Panc1 (cell line): ENCODE results near the gene SLC6A6. TPM values are rescaled to one million over a fixed set of nuclear protein-coding genes. Genes with fewer than 3 reads are reported as not detected.

Source experiments
- ATAC-seq: fragments of 200-7000 bp; cut with Tn5 transposase; 2 replicates; pipeline ENCODE4 v1.9.1; 2020; ENCODE audit warnings: mild to moderate bottlenecking, moderate library complexity
- BruUV-seq: library from RNA; stranded (reverse); fragments of 400-500 nt; replicated peaks from 2 replicates; lab custom pipeline; 2021; lab: Mats Ljungman, UMichigan
- CTCF ChIA-PET: fragments of 300-600 bp; sonication (Branson Sonifier 250); formaldehyde crosslinking; loops from one replicate; lab custom pipeline; 2022; ENCODE audit warnings: antibody characterized with exemption; lab: Charles Lee
- POLR2A ChIA-PET: fragments of 300-600 bp; sonication (Branson Sonifier 250); formaldehyde crosslinking; loops from one replicate; lab custom pipeline; 2022; ENCODE audit warnings: antibody characterized with exemption; lab: Charles Lee
- DNase-seq: peaks from one replicate; pipeline ENCODE4 v3.0.0-alpha.2; 2010; ENCODE audit warnings: low read depth, low spot score
- H3K27ac ChIP-seq: 2 replicates; pipeline ENCODE4 v1.5.1; 2011; ENCODE audit warnings: mild to moderate bottlenecking, low read length, inconsistent platforms
- H3K27me3 ChIP-seq: fragments of 200-500 bp; sonication (Bioruptor generic); 2 replicates; pipeline ENCODE4 v1.6.0; 2014; ENCODE audit warnings: low read length, inconsistent platforms; ENCODE audit not compliant: control insufficient read depth, insufficient read depth
- H3K36me3 ChIP-seq: fragments of 200-500 bp; sonication (Bioruptor generic); 2 replicates; pipeline ENCODE4 v1.5.1; 2014; ENCODE audit warnings: inconsistent platforms, mild to moderate bottlenecking, low read length, moderate library complexity; ENCODE audit not compliant: control insufficient read depth, insufficient read depth
- H3K4me1 ChIP-seq: 2 replicates; pipeline ENCODE4 v1.5.1; 2011; ENCODE audit warnings: inconsistent platforms, mild to moderate bottlenecking, low read length, moderate library complexity; ENCODE audit not compliant: control insufficient read depth, insufficient read depth
- H3K4me3 ChIP-seq, 2 experiments: 2 replicates each; pipeline ENCODE4 v1.5.1; 2011 to 2012; ENCODE audit warnings: low read depth in 2 of 2, low read length in 2 of 2, mild to moderate bottlenecking in 2 of 2, inconsistent platforms in 1 of 2, moderate library complexity in 1 of 2
- H3K9me3 ChIP-seq: fragments of 200-500 bp; sonication (Bioruptor generic); 2 replicates; pipeline ENCODE4 v1.5.1; 2014; ENCODE audit warnings: low read depth, mild to moderate bottlenecking, inconsistent platforms, low read length, moderate library complexity; ENCODE audit not compliant: control insufficient read depth, insufficient read depth
- CTCF ChIP-seq: fragments of 450-650 bp; IDR thresholded peaks from 2 replicates; pipeline ENCODE4 v1.5.1; 2017; ENCODE audit warnings: mild to moderate bottlenecking
- POLR2AphosphoS5 ChIP-seq: IDR thresholded peaks from 2 replicates; pipeline ENCODE4 v1.6.1; 2012; ENCODE audit warnings: mild to moderate bottlenecking, low read depth, low read length, moderate library complexity
- REST ChIP-seq, 2 experiments: IDR thresholded peaks; 2 replicates each; pipeline ENCODE4 v1.6.1; 2011 to 2012; ENCODE audit warnings: low read depth in 2 of 2, control low read depth in 1 of 2, low read length in 1 of 2, mild to moderate bottlenecking in 1 of 2, moderate library complexity in 1 of 2; ENCODE audit not compliant: insufficient read depth in 1 of 2
- SIN3A ChIP-seq: IDR thresholded peaks from 2 replicates; pipeline ENCODE4 v1.6.1; 2012; ENCODE audit warnings: low read depth, mild to moderate bottlenecking, low read length, moderate library complexity, borderline replicate concordance; ENCODE audit not compliant: insufficient read depth
- TCF7L2 ChIP-seq: IDR thresholded peaks from 2 replicates; pipeline ENCODE4 v1.6.1; 2011; ENCODE audit warnings: mild to moderate bottlenecking, low read depth, low read length, inconsistent platforms
- in situ Hi-C: cut with HindIII; loops from 2 replicates; pipeline ENCODE4 v1.10.0; 2016; ENCODE audit warnings: low sequenced_read_pairs, low pct_unique_long_range_greater_than_20kb
- intact Hi-C: fragments of 100-400 bp; cut with micrococcal nuclease; formaldehyde crosslinking; loops from one replicate; pipeline ENCODE4 v1.10.0; 2022; ENCODE audit not compliant: unreplicated experiment
- total RNA-seq: library from RNA; stranded (reverse); gene quantifications from one replicate; pipeline ENCODE4 v1.2.1, GENCODE V29; 2021; ENCODE audit not compliant: unreplicated experiment

Gene SLC6A6
- total RNA-seq, 1 experiment from 2014 or later, result 61.0 TPM

GRCh38 chr3:14451844-14452739 is 49.7 kb downstream of the SLC6A6 start:
- intact Hi-C loops (loop anchor here (10.0 kb wide), 1 partner anchor 47 kb away; the partner anchor contains the start of gene SLC6A6), in situ Hi-C loops (no loop called here)
- no TSS peak for BruUV-seq
- DNase-seq (no peak), ATAC-seq (peak; percentile 67)
- ChIA-PET POLR2A (no interaction called here), CTCF (interaction anchor here (1.8 kb wide), 1 partner anchor 248 kb away, joined by 7 read pairs; no protein-coding TSS in a partner anchor)
- Histone ChIP-seq H3K9me3 (no peaks in the 10 kb centered on the region), H3K4me3 (no peak overlapping the region), H3K4me1 (peaks cover 48% of the 10 kb centered on the region), H3K27ac (peak overlapping the region; percentile 74), H3K36me3 (no peaks in the 10 kb centered on the region; the same call in none of the 2 replicates), H3K27me3 (no peaks in the 10 kb centered on the region)
- TF ChIP-seq POLR2AphosphoS5, result no peak
- TF ChIP-seq REST (IDR thresholded peaks at IDR 0.05; ENCODE audit: insufficient read depth in 1 of 2, low read depth in 2 of 2, low read length in 1 of 2), result no peak
- TF ChIP-seq CTCF, result no peak
- no peak for TF ChIP-seq TCF7L2
- TF ChIP-seq SIN3A, result no peak

GRCh38 chr3:14452740-14453710 is 50.6 kb downstream of the SLC6A6 start:
- Histone ChIP-seq H3K9me3 (no peaks in the 10 kb centered on the region), H3K4me3 (no peak overlapping the region), H3K4me1 (peaks cover 58% of the 10 kb centered on the region), H3K36me3 (no peaks in the 10 kb centered on the region; the same call in none of the 2 replicates), H3K27me3 (no peaks in the 10 kb centered on the region), H3K27ac (peak overlapping the region; percentile 81)
- intact Hi-C loops (loop anchor here (10.0 kb wide), 1 partner anchor 48 kb away; the partner anchor contains the start of gene SLC6A6), in situ Hi-C loops (no loop called here)
- BruUV-seq, result no TSS peak
- TF ChIP-seq CTCF (no peak), TCF7L2 (peak; percentile 97), POLR2AphosphoS5 (peak; percentile 79; the same call in 1 of the 2 replicates)
- ATAC-seq (peak; percentile 85), DNase-seq (no peak)
- ChIA-PET CTCF (interaction anchor here (1.8 kb wide), 1 partner anchor 249 kb away, joined by 7 read pairs; no protein-coding TSS in a partner anchor), POLR2A (interaction anchor here (0.6 kb wide), 1 partner anchor 13 kb away, joined by 3 read pairs; no protein-coding TSS in a partner anchor)
